NCI-H2196 treated with DMSO at 0.1 percent for 48 hours (cell line): ENCODE results near the gene TLE5.

Experiments
- DNase-seq: peaks from one replicate; lab custom pipeline; 2025; ENCODE audit not compliant: unreplicated experiment; lab: John Stamatoyannopoulos, UW

The TLE5 gene, protein sequence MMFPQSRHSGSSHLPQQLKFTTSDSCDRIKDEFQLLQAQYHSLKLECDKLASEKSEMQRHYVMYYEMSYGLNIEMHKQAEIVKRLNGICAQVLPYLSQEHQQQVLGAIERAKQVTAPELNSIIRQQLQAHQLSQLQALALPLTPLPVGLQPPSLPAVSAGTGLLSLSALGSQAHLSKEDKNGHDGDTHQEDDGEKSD

DNA sequence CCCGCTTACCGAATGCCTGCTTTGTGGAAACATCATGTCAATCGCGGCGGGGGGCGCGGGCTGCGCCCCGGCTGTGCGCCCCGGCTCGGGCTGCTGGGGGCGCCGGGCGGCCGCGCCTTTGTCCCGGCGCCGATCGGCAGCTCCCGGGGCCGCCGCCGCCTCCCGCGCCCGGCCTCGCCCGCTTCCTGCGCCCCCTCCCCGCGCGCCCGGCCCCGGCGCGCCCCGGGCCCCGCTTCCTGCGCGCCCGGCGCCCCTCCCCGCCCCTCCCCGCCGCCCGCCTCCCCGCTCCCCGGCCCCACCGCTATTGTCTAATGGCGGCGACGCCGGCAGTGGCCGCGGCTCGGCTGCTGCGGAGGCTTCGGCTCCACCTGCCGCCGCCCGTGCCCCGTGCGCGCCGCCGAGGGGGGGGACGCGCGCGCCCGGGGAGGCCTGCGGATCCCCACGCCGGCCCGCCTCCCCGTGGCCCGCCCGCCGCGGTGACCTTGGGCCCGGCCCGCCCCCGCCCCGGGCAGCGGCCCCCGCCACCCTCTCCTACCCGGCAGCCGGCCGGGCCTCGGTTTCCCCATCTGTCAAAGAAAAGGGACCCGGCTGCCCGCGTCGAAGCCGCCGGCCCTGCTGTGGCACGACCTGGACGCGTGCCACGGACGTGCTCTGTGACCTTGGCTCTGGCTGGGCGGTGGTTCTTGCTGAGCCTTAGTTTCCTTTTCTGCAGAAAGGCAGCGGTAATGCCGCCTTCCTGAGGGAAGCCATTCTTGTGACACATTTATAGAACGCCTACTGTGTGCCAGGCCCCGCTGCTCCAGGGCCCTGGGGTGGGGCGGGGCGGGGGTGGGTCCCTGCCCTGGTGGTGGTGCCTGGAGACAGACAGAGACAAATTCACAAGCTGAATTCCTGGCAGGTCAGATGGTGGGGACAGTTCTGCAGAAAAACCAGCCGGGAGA lies at the start of gene TLE5:
TLE5 (minus strand) TSS at position 331 of the 941 bp plus-strand sequence; CDS start at position 36, 295 bp downstream.
- DNase-seq = peak; percentile 50

DNA sequence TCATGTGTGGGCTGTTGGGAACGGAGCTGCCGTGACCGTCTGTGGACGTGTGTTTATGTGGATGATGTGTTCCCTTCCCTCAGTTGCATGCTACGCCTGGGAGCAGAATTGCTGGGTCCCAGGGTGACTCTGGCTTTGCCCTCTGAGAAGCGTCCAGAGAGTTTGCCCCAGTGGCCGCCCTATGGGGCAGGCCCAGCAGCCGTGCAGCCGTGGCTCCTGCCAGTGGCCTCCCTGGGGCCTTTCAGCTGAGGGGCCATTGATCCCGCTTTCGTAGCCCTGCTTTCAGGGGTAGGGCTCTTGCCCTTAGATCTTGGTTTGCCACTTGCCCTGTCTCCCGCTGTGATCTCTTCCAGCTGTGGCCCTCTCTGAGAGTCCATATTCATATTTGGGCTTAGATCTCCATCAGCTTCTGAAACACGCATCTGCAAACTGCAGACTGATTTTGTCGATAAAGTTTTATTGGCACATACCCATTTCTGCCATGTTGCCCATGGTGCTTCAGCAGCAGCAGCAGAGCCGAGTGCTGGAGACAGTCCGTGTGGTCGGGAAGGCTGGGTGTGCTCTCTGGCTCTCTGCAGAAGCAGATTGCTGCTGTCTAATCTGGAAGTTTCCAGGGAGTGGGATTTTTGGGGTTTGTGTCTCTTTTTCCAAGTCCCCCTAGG lies 49.4 kb upstream of the TLE5 start:
- no peak for DNase-seq

DNA sequence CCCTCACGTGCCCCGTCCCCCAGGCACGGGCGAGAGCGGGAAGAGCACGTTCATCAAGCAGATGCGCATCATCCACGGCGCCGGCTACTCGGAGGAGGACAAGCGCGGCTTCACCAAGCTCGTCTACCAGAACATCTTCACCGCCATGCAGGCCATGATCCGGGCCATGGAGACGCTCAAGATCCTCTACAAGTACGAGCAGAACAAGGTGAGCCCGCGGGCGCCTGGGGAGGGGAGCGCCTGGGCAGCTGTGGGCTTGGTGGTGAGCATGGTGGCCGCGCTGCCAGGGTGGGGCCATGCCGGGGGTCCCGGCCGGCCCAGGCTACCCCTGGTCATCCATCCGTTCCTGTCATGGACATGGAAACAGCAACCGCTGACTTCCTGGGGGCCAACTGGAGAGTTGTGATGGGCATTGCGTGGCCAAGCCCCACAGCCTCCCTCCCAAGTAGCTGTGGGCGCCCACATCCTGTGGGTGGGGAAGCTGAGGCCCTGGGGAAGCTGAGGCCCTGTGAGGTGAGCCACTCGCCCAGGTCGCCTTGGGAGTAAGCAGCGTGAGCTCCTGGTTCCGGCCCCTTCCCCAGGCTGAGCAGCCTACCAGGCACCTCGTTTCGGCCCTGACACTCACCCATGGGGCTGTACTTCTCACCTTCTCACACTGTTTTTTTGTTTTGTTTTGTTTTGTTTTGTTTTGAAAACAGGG lies 48.0 kb upstream of the TLE5 start:
- DNase-seq = no peak

DNA sequence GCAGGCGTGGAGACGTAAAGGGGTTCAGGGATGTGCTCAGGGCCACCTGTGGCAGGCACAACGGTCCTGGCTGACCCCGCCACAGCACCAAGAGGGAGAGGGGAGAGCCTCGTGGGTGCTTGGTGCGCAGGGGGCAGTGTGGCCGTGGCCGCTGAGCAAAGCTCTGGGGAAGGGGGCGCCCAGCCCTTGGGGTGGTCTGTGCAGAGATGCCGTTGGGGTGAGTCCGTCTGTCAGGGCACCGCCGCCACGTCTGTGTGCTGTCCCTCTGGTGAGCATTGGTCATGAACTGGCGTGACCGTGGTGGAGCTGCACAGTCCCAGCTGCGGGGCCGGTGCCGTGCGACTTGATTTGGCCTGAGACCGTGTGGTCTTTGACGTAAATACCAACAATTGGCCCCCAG lies 47.2 kb upstream of the TLE5 start:
- DNase-seq = no peak

DNA sequence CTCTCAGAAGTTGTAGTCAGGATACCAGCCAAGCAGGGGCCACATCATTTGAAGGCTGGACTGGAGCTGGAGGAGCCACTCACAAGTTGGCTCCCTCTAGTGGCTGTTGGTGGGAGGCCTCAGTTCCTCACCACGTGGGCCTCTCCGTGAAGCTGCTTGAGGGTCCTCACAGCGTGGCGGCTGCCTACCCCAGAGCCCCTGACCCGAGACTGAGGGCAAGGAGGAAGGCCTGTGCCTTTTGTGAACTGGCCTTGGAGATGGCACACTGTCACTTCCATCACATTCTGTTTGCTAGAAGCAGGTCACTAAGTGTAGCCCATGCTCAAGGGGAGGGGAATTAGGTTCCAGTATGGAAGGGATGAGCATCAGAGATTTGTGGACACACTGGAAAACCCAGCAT lies 46.5 kb upstream of the TLE5 start:
- peak; percentile 11 for DNase-seq

DNA sequence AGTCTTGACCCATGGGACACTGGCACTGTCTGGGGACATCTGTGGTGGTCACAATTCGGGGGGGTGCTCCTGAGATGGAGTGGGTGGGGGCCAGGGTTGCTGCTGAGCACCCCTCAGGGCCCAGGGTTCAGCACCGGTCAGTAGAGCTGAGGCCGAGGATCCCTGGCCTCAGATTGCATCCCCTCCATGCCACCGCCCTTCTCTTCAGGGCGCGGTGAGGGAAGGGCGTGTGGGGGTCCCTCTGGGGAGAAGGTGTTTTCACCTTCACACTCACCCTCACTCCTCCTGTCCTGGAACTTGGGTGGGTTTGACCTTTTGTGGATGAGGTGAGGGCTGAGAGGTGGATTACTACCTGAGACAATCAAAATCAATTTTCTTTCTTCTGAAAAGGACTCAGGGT lies 45.4 kb upstream of the TLE5 start:
- no peak for DNase-seq

DNA sequence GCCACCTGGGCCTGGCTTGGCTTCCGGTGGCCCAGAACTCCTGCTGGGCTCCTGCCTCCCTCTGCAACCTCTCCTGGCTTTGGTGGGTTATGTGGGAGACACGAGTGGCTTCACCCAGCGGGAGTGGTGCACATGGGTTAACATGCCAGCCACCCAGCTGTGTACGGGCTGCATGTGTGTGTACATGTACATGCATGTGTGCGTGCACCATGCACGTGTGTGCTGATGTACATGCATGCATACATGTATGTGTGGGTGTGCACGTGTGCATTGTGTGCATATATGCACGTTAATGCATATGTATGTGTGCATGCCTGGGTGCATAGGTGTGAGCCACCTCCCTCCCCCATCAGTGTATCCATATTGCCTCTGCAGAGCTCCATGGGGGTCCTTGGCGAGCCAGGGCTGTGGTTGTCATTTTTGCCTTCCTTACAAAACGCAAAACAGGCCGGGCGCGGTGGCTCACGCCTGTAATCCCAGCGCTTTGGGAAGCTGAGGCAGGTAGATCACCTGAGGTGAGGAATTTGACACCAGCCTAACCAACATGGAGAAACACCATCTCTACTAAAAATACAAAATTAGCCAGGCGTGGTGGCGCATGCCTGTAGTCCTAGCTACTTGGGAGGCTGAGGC lies 44.3 kb upstream of the TLE5 start:
- DNase-seq = no peak

DNA sequence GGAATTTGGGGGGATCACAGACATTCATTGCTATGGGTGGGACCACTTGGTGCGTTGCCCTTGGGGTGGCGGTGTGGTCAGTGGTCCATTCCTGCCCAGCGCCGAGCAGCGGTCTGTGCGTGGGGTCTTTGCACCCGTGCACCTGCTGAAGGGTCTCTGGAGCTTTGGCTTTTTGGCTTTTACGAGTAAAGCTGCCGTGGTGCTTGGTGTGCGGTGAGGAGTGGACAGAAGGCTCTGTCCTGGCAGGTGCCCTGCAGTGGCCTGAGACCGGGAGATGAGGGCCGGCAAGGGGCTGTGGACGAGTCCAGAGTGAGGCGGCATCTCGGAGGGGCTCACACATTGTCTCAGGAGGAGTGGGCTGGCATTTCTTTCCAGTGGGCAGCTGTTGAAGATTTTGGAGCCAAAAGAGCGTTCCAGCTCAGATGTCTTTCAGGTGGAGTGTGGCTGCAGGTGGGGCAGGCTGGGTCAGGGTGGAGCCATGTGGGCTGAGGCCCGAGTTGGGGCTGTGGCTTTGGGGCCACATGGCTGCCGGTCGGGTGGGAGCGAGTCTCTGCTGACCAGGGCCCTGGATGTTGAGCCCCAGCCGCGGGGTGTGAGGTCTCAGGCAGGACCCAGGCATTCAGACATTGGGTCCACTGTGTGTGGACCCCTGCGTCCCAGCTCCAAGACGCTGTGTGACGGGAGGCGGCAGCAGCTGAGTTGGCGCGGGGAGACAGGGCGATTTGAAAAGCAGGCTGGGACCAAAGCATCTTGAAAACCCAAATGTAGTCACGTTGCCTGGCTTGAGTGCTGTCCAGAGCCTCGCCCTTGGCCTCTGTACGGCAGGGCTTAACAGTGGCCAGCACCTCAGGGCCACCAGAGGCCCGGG lies 43.6 kb upstream of the TLE5 start:
- no peak for DNase-seq

DNA sequence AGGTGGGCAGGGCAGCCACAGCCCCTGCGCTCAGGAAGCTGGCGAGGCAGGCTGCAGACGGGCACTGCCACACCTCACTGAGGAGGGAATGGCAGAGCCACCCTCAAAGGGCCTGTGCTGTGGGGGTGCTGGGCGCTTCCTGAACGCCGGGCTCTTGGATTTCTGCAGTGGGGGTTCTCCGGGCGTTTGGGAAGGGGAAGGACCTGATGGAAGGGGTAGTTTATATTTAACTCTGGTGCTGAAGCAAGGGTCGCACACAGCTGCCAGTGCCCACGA lies 42.4 kb upstream of the TLE5 start:
- no peak for DNase-seq

DNA sequence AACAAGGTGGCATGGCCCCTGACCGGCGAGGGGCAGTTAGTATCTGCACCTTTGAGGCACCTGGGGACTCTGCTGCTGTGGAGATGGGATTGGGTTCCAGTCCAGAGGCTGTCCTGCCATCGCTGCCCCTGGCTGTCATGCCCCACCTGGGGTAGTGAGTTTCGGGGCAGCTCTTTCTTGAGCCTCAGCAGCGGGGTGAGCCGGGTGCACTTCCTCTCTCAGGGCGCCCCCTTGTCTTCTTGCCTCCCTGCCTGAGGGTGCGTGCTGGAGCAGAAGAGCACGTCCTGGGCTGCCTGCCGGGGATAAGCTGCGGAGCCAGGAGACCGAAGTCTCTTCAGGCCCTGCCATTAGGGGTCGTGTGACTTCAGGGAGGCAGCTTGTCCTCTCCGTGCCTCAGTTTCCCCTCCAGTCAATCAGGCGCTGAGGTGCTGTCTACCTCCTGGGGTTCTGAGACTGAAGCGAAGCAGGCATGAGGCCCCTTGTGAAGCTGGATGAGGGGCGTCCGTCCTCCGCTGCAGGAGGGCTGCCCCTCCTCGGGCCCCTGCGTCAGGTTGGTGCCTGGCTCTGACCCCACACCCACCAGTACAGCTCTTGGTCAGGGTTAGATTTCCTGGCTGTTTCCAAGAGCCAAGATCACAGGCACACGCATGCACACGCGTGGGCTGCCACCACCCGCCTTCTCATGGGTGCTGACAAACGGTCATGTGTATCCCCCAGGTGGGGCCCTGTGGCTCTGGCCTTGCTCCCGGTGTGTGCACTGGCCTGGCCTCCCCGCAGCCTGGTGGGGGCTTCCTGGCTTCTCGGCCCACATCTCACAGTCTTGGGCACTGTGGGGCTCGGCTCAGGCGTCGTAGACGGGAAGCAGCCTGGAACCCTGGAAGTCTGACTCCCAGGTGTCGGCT lies 40.2 kb upstream of the TLE5 start:
- no peak for DNase-seq

DNA sequence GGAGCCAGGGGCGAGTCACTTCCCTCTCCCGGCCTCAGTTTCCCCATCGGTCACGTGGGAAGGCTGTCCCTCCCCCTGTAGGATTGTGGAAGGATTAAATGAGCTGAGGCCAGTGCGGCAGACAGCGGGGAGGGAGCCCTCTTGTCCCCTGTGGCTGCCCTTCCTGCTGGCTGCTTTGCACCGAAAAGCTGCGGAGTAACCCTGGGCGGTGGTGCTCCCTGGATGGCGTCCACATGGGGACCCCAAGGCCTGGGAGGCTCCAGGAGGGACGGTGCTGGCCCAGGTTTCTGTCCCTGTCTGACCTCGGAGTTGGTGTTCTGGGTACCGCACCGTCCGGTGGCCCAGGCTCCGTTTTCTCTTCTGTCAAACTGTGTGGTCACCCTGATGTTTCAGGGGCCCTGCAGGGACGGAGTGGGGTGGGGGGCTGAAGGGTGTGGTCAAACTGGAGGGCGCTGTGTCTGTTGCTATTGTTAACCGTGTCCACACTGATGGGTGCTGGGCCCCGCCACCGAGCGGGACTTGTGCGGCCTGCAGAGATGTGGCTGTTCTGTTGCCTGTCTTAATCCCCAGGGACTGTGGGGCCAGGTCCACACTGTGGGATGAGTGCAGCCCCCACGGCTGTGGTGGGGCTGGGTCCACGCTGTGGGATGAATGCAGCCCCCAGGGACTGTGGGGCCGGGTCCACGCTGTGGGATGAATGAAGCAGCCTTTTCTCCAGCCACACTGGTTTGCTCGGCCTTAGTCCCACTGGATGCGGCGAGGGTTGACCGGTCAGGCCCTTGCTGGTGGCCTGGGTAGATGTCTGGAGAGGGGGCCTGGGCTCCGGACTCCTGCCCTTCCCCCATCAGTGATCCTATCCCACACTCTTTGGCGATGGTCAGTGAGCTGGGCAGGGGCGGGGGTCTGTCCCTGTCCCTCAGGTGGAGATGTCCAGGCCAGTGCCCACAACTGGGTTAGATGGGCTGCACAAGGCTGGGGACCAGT lies 38.7 kb upstream of the TLE5 start:
- DNase-seq = no peak

DNA sequence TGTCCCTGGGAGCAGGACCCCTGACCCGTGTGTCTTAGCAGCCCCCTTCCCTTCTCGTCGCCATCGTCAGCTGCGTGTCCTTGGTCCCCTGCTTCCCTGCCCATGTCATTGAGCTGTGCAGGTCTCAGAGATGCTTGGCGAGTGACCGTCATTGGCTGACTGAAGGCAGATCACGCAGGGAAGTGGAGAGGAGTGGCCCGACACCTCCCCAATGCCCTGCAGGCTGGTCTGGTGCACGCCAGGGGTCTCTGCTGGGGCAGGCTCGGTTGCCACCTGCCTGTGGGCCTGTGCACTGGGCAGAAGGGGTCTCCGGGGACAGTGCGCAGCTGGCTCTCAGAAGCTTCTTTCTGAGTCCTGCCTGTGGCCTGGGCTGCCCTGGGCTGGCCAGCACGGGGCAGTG lies 38.0 kb upstream of the TLE5 start:
- no peak for DNase-seq

DNA sequence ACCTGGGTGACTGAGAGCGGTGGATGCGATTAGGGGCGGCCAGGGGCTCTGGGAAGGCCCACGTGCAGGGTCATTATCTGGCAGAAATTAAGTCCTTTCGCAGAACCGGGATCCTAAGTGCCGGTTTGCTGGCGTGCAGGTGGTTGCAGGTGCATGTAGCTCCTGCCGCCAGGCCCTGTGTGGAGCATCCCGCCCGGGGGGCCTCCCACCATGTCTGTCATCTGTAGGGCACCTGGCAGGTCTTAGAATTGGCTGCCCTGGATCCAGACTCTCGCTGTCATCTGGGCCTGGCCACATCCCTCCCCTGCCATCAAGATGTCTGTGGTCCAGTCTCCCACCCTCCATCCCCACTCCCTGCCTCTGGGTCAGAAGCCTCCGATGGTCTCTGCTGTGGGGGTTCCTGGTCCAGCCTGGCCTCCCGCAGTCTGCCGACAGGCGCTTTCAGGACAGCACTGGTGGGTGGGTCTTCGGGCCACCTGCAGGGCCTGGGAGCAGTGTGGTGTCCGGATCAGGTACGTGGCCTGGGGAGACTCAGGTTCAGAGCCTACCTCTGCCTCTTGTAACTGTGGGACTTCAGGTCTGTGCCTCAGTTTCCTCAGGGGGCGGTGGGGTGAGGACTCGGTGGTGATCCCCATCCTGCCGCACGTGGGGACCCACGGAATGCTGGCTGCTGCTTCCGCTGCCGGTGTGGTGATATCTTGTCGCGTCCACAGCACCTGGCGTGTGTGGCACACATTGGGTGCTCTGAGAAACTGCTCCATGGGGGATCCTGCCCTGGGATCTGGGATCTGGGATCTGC lies 37.3 kb upstream of the TLE5 start:
- DNase-seq = no peak

DNA sequence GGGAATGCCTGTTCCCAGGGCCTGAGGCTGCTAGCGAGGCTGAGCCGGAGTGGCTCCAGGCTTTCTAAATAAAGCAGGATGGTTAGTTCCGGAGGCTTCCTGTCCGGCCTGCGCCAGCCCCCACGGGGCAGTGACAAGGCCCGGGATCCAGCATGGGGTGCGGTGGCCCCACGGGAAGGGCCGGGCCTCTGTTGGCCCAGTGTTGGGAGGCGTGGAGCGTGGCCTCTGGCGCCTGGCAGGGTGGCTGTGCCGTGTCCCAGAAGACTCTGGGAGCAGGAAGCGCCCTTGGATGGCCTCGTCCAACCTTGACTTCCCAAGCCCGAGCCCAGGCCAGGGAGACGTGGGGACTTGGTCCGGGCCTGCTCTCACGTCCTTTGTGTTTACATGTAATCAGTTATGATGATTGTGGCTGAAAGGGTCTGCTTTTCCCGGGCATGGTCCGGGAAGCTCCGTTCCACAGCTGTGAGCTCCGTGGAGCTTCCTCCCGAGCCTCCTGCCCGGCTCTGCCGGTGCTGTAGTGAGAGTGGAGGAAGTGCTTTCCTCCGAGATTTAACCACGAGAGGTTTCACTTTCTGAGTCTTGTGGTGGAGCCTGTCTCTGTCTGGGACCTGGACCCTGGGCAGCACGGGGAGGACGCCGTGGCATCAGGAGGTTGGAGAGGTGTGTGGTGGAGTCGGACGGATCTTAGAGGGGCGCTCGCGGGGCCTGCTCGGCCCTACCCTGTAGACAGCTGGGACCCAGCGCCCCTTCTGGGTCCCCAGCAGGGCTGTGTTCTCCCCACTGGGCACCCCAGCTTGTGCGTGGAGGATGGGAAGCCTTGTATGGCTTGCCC lies 36.4 kb upstream of the TLE5 start:
- DNase-seq = no peak

DNA sequence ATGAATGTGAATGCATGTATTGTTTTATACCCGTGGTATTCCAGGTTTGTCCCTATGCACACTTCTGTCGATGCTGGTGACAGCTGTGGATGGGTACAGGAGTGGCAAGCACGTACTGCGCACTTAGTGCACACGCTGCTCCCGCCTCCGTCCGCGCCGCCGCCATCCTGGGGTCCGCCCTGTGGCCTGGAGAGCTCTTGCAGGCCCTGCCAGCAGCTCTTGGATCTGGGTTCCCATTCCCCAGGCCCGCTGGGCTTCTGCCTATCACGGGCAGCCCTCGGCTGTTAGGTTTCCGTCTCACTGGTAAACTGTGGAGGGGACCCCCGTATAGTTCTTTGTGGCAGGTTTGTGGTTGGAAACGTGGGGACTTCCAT lies 35.8 kb upstream of the TLE5 start:
- DNase-seq = no peak

DNA sequence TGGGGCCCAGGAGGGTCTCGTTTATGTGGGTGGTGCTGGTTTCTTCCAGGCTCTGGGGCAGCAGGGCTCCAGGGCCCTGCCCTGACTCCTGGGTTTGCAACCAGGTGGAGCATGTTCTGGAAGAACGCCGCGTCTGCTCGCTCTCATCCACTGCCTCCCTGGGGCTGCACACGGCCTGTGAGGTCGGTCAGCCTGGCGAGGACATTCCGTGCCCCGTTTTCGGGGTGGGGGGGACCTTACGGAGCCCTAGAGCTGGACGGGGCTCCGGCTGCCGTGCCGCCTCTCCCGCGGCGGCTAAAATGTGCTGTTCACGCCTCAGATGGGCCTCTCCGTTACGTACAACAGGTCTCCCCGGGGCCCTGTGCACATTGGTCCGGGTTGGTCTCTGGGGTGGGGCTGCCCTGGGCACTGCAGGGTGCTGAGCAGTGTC lies 35.2 kb upstream of the TLE5 start:
- DNase-seq = no peak
